ENCODE measurements around the gene SMOC2. TPM values are rescaled to one million over a fixed set of nuclear protein-coding genes. Genes with fewer than 3 reads are reported as not detected.

SMOC2 gene
- total RNA-seq, 1 experiment from 2014 or later, result 0.42 TPM

- Histone ChIP-seq H4K20me1 (ENCODE audit: insufficient read depth) (no peaks in the 10 kb centered on the region), H3K4me1 (ENCODE audit: control insufficient read depth in 1 of 2, insufficient read depth in 2 of 2, low read length in 2 of 2) (no peaks in the 10 kb centered on the region), H3K9me2 (ENCODE audit: insufficient read depth) (no peaks in the 10 kb centered on the region), H3K4me2 (ENCODE audit: low read length) (no peak overlapping the region), H3K79me2 (ENCODE audit: insufficient read depth, low read length) (no peaks in the 10 kb centered on the region), H3K27ac (ENCODE audit: low read depth, low read length) (no peak overlapping the region), H2AFZ (ENCODE audit: low read depth, low read length, poor library complexity, severe bottlenecking) (no peak overlapping the region), H3K4me3 (replicated peaks in 1 of 2; ENCODE audit: low read depth in 1 of 2, low read length in 2 of 2) (no peak overlapping the region), H3K9ac (ENCODE audit: low read length) (no peak overlapping the region), H3K36me3 (ENCODE audit: control insufficient read depth in 1 of 2, insufficient read depth in 2 of 2, low read length in 2 of 2) (no peaks in the 10 kb centered on the region), H3K27me3 (ENCODE audit: insufficient read depth, low read length) (peaks cover 14% of the 10 kb centered on the region; the same call in 1 of the 2 replicates), H3K9me3 (ENCODE audit: control insufficient read depth in 1 of 2, insufficient read depth in 1 of 2, low read depth in 1 of 2, low read length in 2 of 2) (no peaks in the 10 kb centered on the region)
- DNase-seq (ENCODE audit: low read depth, low spot score), result no peak
- intact Hi-C loops (cut with micrococcal nuclease), result no loop called here
- no peak for ATAC-seq
- no peak for TF ChIP-seq SRF (IDR thresholded peaks at IDR 0.05; ENCODE audit: low read depth)
- RAD21 ChIA-PET (ENCODE audit: low non-redundant PET in 1 of 2, low total read pairs in 2 of 2, uncharacterized antibody in 2 of 2, unreplicated experiment in 2 of 2), result no interaction called here
- POLR2A ChIA-PET, result no interaction called here
- no TSS peak for BruUV-seq (replicated peaks)
- CTCF ChIA-PET, result no interaction called here
Observed at GRCh38 chr6:168603234-168603633, 162.2 kb downstream of the SMOC2 start.

GRCh38 chr6:168605964-168606363 lies 165.0 kb downstream of the SMOC2 start:
- ChIA-PET RAD21 (ENCODE audit: low non-redundant PET in 1 of 2, low total read pairs in 2 of 2, uncharacterized antibody in 2 of 2, unreplicated experiment in 2 of 2) (no interaction called here), POLR2A (no interaction called here), CTCF (no interaction called here)
- Histone ChIP-seq H3K4me2 (ENCODE audit: low read length) (no peak overlapping the region), H4K20me1 (ENCODE audit: insufficient read depth) (no peaks in the 10 kb centered on the region), H3K36me3 (ENCODE audit: control insufficient read depth in 1 of 2, insufficient read depth in 2 of 2, low read length in 2 of 2) (no peaks in the 10 kb centered on the region), H3K9me3 (ENCODE audit: control insufficient read depth in 1 of 2, insufficient read depth in 1 of 2, low read depth in 1 of 2, low read length in 2 of 2) (no peaks in the 10 kb centered on the region), H2AFZ (ENCODE audit: low read depth, low read length, poor library complexity, severe bottlenecking) (no peak overlapping the region), H3K9ac (ENCODE audit: low read length) (no peak overlapping the region), H3K79me2 (ENCODE audit: insufficient read depth, low read length) (no peaks in the 10 kb centered on the region), H3K27ac (ENCODE audit: low read depth, low read length) (no peak overlapping the region), H3K4me1 (ENCODE audit: control insufficient read depth in 1 of 2, insufficient read depth in 2 of 2, low read length in 2 of 2) (no peaks in the 10 kb centered on the region), H3K9me2 (ENCODE audit: insufficient read depth) (no peaks in the 10 kb centered on the region), H3K27me3 (ENCODE audit: insufficient read depth, low read length) (peaks cover 14% of the 10 kb centered on the region; the same call in 1 of the 2 replicates), H3K4me3 (replicated peaks in 1 of 2; ENCODE audit: low read depth in 1 of 2, low read length in 2 of 2) (no peak overlapping the region)
- ATAC-seq (no peak), DNase-seq (ENCODE audit: low read depth, low spot score) (no peak)
- intact Hi-C loops (cut with micrococcal nuclease), result no loop called here
- TF ChIP-seq ZFX (IDR thresholded peaks at IDR 0.05) (no peak), ELF1 (IDR thresholded peaks at IDR 0.05; ENCODE audit: borderline replicate concordance, low read depth) (no peak), ZBTB33 (IDR thresholded peaks at IDR 0.05; ENCODE audit: extremely low read depth, insufficient replicate concordance, low read length) (no peak), TCF7L2 (IDR thresholded peaks at IDR 0.05; ENCODE audit: borderline replicate concordance, extremely low read depth, insufficient read depth, insufficient read length) (no peak), ATF3 (IDR thresholded peaks at IDR 0.05) (no peak)
- BruUV-seq (replicated peaks), result no TSS peak
